Liver (tissue), 9 donors: Measurements from ENCODE around the gene ITCH. TPM values are rescaled to one million over a fixed set of nuclear protein-coding genes. Genes with fewer than 3 reads are reported as not detected.

Source experiments
- DNase-seq: peaks from one replicate; pipeline ENCODE4 v3.0.0-alpha.2; 2017; ENCODE audit warnings: low spot score
- H3K27ac ChIP-seq, 2 donors: one replicate each; pipeline ENCODE4 v1.7.0; 2013; ENCODE audit warnings: inconsistent platforms in 2 of 2, low read length in 2 of 2, control low read depth in 1 of 2, low read depth in 1 of 2, mild to moderate bottlenecking in 1 of 2
- H3K27me3 ChIP-seq, 4 donors: one replicate each; pipeline versions ENCODE4 v1.6.1 to v1.7.0; 2013; ENCODE audit warnings: low read length in 3 of 4, inconsistent platforms in 1 of 4, mild to moderate bottlenecking in 1 of 4, moderate library complexity in 1 of 4; ENCODE audit not compliant: control insufficient read depth in 4 of 4, insufficient read depth in 4 of 4
- H3K36me3 ChIP-seq, 4 donors: one replicate each; pipeline versions ENCODE4 v1.6.1 to v1.7.0; 2013; ENCODE audit warnings: low read length in 3 of 4, mild to moderate bottlenecking in 3 of 4, low read depth in 1 of 4, moderate library complexity in 1 of 4; ENCODE audit not compliant: control insufficient read depth in 4 of 4, insufficient read depth in 3 of 4
- H3K4me1 ChIP-seq, 4 donors: one replicate each; pipeline versions ENCODE4 v1.6.1 to v1.7.0; 2013; ENCODE audit warnings: low read length in 3 of 4, mild to moderate bottlenecking in 3 of 4, moderate library complexity in 1 of 4; ENCODE audit not compliant: control insufficient read depth in 4 of 4, insufficient read depth in 4 of 4
- H3K4me3 ChIP-seq, 3 donors: one replicate each; pipeline versions ENCODE4 v1.6.1 to v1.7.0; 2013; ENCODE audit warnings: low read length in 3 of 3, control low read depth in 1 of 3, low read depth in 1 of 3, mild to moderate bottlenecking in 1 of 3
- H3K9ac ChIP-seq, 2 donors: one replicate each; pipeline ENCODE4 v1.7.0; 2013; ENCODE audit warnings: low read length in 2 of 2, mild to moderate bottlenecking in 2 of 2, moderate library complexity in 2 of 2, control low read depth in 1 of 2, low read depth in 1 of 2
- H3K9me3 ChIP-seq, 4 donors: one replicate each; pipeline versions ENCODE4 v1.6.1 to v1.7.0; 2013; ENCODE audit warnings: low read length in 3 of 4; ENCODE audit not compliant: control insufficient read depth in 4 of 4
- ATF3 ChIP-seq: IDR thresholded peaks from 2 replicates; pipeline ENCODE4 v1.6.1; 2016; ENCODE audit warnings: antibody characterized with exemption
- CTCF ChIP-seq: fragments of 150-350 bp; IDR thresholded peaks from 2 replicates; pipeline ENCODE4 v1.5.1; 2017; ENCODE audit warnings: improper control_type of control experiment, low read depth, low read length; ENCODE audit not compliant: missing input control
- EGR1 ChIP-seq, 2 donors: IDR thresholded peaks; 2 replicates each; pipeline ENCODE4 v1.6.1; 2016 to 2018; ENCODE audit warnings: antibody characterized with exemption in 2 of 2, low read depth in 2 of 2
- FOXA1 ChIP-seq: IDR thresholded peaks from 2 replicates; pipeline ENCODE4 v1.6.1; 2016; ENCODE audit warnings: antibody characterized with exemption
- FOXA2 ChIP-seq: IDR thresholded peaks from 2 replicates; pipeline ENCODE4 v1.6.1; 2016; ENCODE audit warnings: antibody characterized with exemption
- GABPA ChIP-seq, 2 donors: IDR thresholded peaks in 1 of 2; conservative IDR thresholded peaks in 1 of 2; 2 replicates each; pipeline ENCODE4 v1.6.1; 2016; ENCODE audit warnings: antibody characterized with exemption in 2 of 2, mild to moderate bottlenecking in 1 of 2, moderate library complexity in 1 of 2
- HNF4A ChIP-seq, 2 donors: conservative IDR thresholded peaks; 2 replicates each; pipeline ENCODE4 v1.6.1; 2016; ENCODE audit warnings: antibody characterized with exemption in 2 of 2, mild to moderate bottlenecking in 2 of 2
- HNF4G ChIP-seq: IDR thresholded peaks from 2 replicates; pipeline ENCODE4 v1.6.1; 2016; ENCODE audit warnings: antibody characterized with exemption
- JUND ChIP-seq, 2 donors: IDR thresholded peaks; 2 replicates each; pipeline ENCODE4 v1.6.1; 2016; ENCODE audit warnings: antibody characterized with exemption in 2 of 2
- MAX ChIP-seq: IDR thresholded peaks from 2 replicates; pipeline ENCODE4 v1.6.1; 2016; ENCODE audit warnings: antibody characterized with exemption
- NR2F2 ChIP-seq: IDR thresholded peaks from 2 replicates; pipeline ENCODE4 v1.6.1; 2016; ENCODE audit warnings: antibody characterized with exemption
- RAD21 ChIP-seq, 2 donors: IDR thresholded peaks; 2 replicates each; pipeline ENCODE4 v1.6.1; 2016; ENCODE audit warnings: antibody characterized with exemption in 2 of 2, mild to moderate bottlenecking in 2 of 2
- REST ChIP-seq: IDR thresholded peaks from 2 replicates; pipeline ENCODE4 v1.6.1; 2016; ENCODE audit warnings: antibody characterized with exemption, mild to moderate bottlenecking
- RXRA ChIP-seq, 2 donors: IDR thresholded peaks; 2 replicates each; pipeline ENCODE4 v1.6.1; 2017 to 2018; ENCODE audit warnings: antibody characterized with exemption in 2 of 2, mild to moderate bottlenecking in 1 of 2
- SP1 ChIP-seq: IDR thresholded peaks from 2 replicates; pipeline ENCODE4 v1.6.1; 2018; ENCODE audit warnings: antibody characterized with exemption, mild to moderate bottlenecking
- TAF1 ChIP-seq: conservative IDR thresholded peaks from 2 replicates; pipeline ENCODE4 v1.6.1; 2016; ENCODE audit warnings: antibody characterized with exemption, mild to moderate bottlenecking
- YY1 ChIP-seq: IDR thresholded peaks from 2 replicates; pipeline ENCODE4 v1.6.1; 2016; ENCODE audit warnings: antibody characterized with exemption, mild to moderate bottlenecking
- ZBTB33 ChIP-seq: IDR thresholded peaks from 2 replicates; pipeline ENCODE4 v1.6.1; 2016; ENCODE audit warnings: antibody characterized with exemption
- WGBS: extraction: QIAGEN DNeasy Blood & Tissue Kit; methylation state at CpG from one replicate; pipeline ENCODE4 v1.1.7; 2013; 5-methylcytosine and 5-hydroxymethylcytosine counted together
- polyA plus RNA-seq, 2 donors: library from polyadenylated mRNA; stranded (reverse) in 1 of 2; unstranded in 1 of 2; fragments of 200-250 nt in 1 of 2; fragments of >200 nt in 1 of 2; fragmentation: Nextera tagmentation in 1 of 2; extraction: Ambion mirVana in 1 of 2; gene quantifications; one replicate each; pipeline versions ENCODE4 v1.2.1 to v1.2.3, GENCODE V29; 2013 to 2015
- total RNA-seq, 2 donors: library from RNA; depleted of rRNA; stranded (reverse); fragments of >200 nt; gene quantifications; one replicate each; pipeline ENCODE4 v1.2.3, GENCODE V29; 2014
- donor health status: healthy.
- donor health status: healthy.
- donor health status: healthy.
- donor health status: healthy.
- donor health status: healthy.

Gene ITCH
- total and polyA plus RNA-seq, 4 donors = 14.3 to 85.3 (median 25.8) TPM

GRCh38 chr20:34461779-34462087 lies 98.7 kb downstream of the ITCH start:
- Histone ChIP-seq H3K27me3 (no peaks in the 10 kb centered on the region), H3K27ac (no peak overlapping the region), H3K4me3 (no peak overlapping the region), H3K4me1 (peaks cover 0 to 3% (median 0%) of the 10 kb centered on the region in 4 donors), H3K36me3 (peaks cover 6 to 61% (median 43%) of the 10 kb centered on the region in 4 donors), H3K9ac (no peak overlapping the region), H3K9me3 (no peaks in the 10 kb centered on the region)
- TF ChIP-seq HNF4A (conservative IDR thresholded peaks at IDR 0.05) (peak in 1 of 2 donors; percentile 32), FOXA1 (no peak)
- no peak for DNase-seq
- WGBS = 70% methylated on average over 2 of the region's 2 CpGs

GRCh38 chr20:34468951-34469350 lies 105.9 kb downstream of the ITCH start:
- no peak overlapping the region for H3K27ac ChIP-seq
- H3K9ac ChIP-seq = no peak overlapping the region
- DNase-seq = no peak
- peaks cover 0 to 1% (median 0%) of the 10 kb centered on the region in 4 donors for H3K4me1 ChIP-seq
- H3K36me3 ChIP-seq = peaks cover 7 to 35% (median 31%) of the 10 kb centered on the region in 4 donors
- TF ChIP-seq RXRA (IDR thresholded peaks at IDR 0.05) (no peak), YY1 (no peak), MAX (no peak), RAD21 (IDR thresholded peaks at IDR 0.05) (no peak), NR2F2 (no peak), SP1 (no peak), REST (no peak), FOXA2 (no peak), GABPA (IDR thresholded peaks at IDR 0.05 in 1 of 2, conservative IDR thresholded peaks at IDR 0.05 in 1 of 2) (no peak), EGR1 (IDR thresholded peaks at IDR 0.05; ENCODE audit: low read depth in 2 of 2) (no peak), CTCF (no peak), JUND (IDR thresholded peaks at IDR 0.05) (no peak), HNF4G (no peak), FOXA1 (no peak), HNF4A (conservative IDR thresholded peaks at IDR 0.05) (no peak), ZBTB33 (no peak), TAF1 (no peak), ATF3 (no peak)
- WGBS = 80% methylated on average over 1 of the region's 1 CpG
- no peaks in the 10 kb centered on the region for H3K9me3 ChIP-seq
- H3K27me3 ChIP-seq = no peaks in the 10 kb centered on the region
- H3K4me3 ChIP-seq = no peak overlapping the region
